ENCODE data around the gene NET1.

Gene NET1

GRCh38 chr10:5411941-5412276 is 448 bp upstream of the NET1 start:
- H3K36me3 ChIP-seq (ENCODE audit: control insufficient read depth, insufficient read depth, low read length): no peaks in the 10 kb centered on the region
- H4K5ac ChIP-seq (ENCODE audit: low read length): no peak overlapping the region
- no peak overlapping the region for H2AK5ac ChIP-seq (ENCODE audit: low read length)
- no peaks in the 10 kb centered on the region for H3K27me3 ChIP-seq (ENCODE audit: insufficient read depth, low read length, poor library complexity)
- no peak overlapping the region for H3K23ac ChIP-seq (ENCODE audit: low read length)
- H3K9ac ChIP-seq (ENCODE audit: low read length): peak overlapping the region; percentile 7
- H2BK5ac ChIP-seq (ENCODE audit: low read length): no peak overlapping the region
- peaks cover 6% of the 10 kb centered on the region for H3K4me1 ChIP-seq (ENCODE audit: control insufficient read depth, low read depth, low read length)
- H4K8ac ChIP-seq (ENCODE audit: low read depth, low read length): no peak overlapping the region
- no peak overlapping the region for H3K18ac ChIP-seq (ENCODE audit: low read length)
- H3K27ac ChIP-seq (ENCODE audit: low read depth, low read length): no peak overlapping the region
- H3K79me1 ChIP-seq (ENCODE audit: low read length): peaks cover 6% of the 10 kb centered on the region
- no peak overlapping the region for H2BK15ac ChIP-seq (replicated peaks; ENCODE audit: low read depth)
- H3K56ac ChIP-seq (ENCODE audit: low read length): peak overlapping the region; percentile 44
- peaks cover 35% of the 10 kb centered on the region for H3K79me2 ChIP-seq (ENCODE audit: control insufficient read depth, insufficient read depth, low read length)
- H2BK120ac ChIP-seq (ENCODE audit: low read depth, low read length): no peak overlapping the region
- H3K4me2 ChIP-seq (ENCODE audit: low read length): no peak overlapping the region
- no CpG with 5 or more reads among the region's 3 CpGs for WGBS (ENCODE audit: extremely low coverage, insufficient coverage, low lambda C conversion rate)
- no peak for DNase-seq
- H3K4me3 ChIP-seq (ENCODE audit: low read length): no peak overlapping the region
- H3K4ac ChIP-seq (ENCODE audit: low read depth, low read length): no peak overlapping the region

- Histone ChIP-seq H3K27ac (ENCODE audit: low read depth, low read length) (no peak overlapping the region), H3K79me1 (ENCODE audit: low read length) (peaks cover 6% of the 10 kb centered on the region), H3K23ac (ENCODE audit: low read length) (no peak overlapping the region), H3K79me2 (ENCODE audit: control insufficient read depth, insufficient read depth, low read length) (peaks cover 42% of the 10 kb centered on the region), H4K5ac (ENCODE audit: low read length) (no peak overlapping the region), H2BK5ac (ENCODE audit: low read length) (no peak overlapping the region), H2AK5ac (ENCODE audit: low read length) (no peak overlapping the region), H3K4me2 (ENCODE audit: low read length) (peak overlapping the region; percentile 82), H3K4me1 (ENCODE audit: control insufficient read depth, low read depth, low read length) (peaks cover 6% of the 10 kb centered on the region), H3K9ac (ENCODE audit: low read length) (peak overlapping the region; percentile 85), H3K36me3 (ENCODE audit: control insufficient read depth, insufficient read depth, low read length) (no peaks in the 10 kb centered on the region), H3K27me3 (ENCODE audit: insufficient read depth, low read length, poor library complexity) (no peaks in the 10 kb centered on the region), H3K4ac (ENCODE audit: low read depth, low read length) (peak overlapping the region; percentile 92), H3K18ac (ENCODE audit: low read length) (peak overlapping the region; percentile 94), H4K8ac (ENCODE audit: low read depth, low read length) (no peak overlapping the region), H2BK15ac (replicated peaks; ENCODE audit: low read depth) (no peak overlapping the region), H3K56ac (ENCODE audit: low read length) (peak overlapping the region; percentile 93), H3K4me3 (ENCODE audit: low read length) (peak overlapping the region; percentile 78), H2BK120ac (ENCODE audit: low read depth, low read length) (peak overlapping the region; percentile 64)
- 100% methylated on average over 1 of the region's 20 CpGs for WGBS (ENCODE audit: extremely low coverage, insufficient coverage, low lambda C conversion rate)
- DNase-seq: peak; percentile 57
Observed at GRCh38 chr10:5413012-5413938, 918 bp downstream of the NET1 start.

- H3K4ac ChIP-seq (ENCODE audit: low read depth, low read length): no peak overlapping the region
- no peak overlapping the region for H2BK120ac ChIP-seq (ENCODE audit: low read depth, low read length)
- no CpG with 5 or more reads among the region's 11 CpGs for WGBS (ENCODE audit: extremely low coverage, insufficient coverage, low lambda C conversion rate)
- H3K4me1 ChIP-seq (ENCODE audit: control insufficient read depth, low read depth, low read length): peaks cover 6% of the 10 kb centered on the region
- peak overlapping the region; percentile 6 for H3K56ac ChIP-seq (ENCODE audit: low read length)
- H3K27me3 ChIP-seq (ENCODE audit: insufficient read depth, low read length, poor library complexity): no peaks in the 10 kb centered on the region
- no peak overlapping the region for H2BK5ac ChIP-seq (ENCODE audit: low read length)
- peak overlapping the region; percentile 14 for H3K9ac ChIP-seq (ENCODE audit: low read length)
- no peak overlapping the region for H3K27ac ChIP-seq (ENCODE audit: low read depth, low read length)
- H3K23ac ChIP-seq (ENCODE audit: low read length): no peak overlapping the region
- no peak overlapping the region for H3K18ac ChIP-seq (ENCODE audit: low read length)
- H4K8ac ChIP-seq (ENCODE audit: low read depth, low read length): no peak overlapping the region
- peaks cover 52% of the 10 kb centered on the region for H3K79me2 ChIP-seq (ENCODE audit: control insufficient read depth, insufficient read depth, low read length)
- H2AK5ac ChIP-seq (ENCODE audit: low read length): no peak overlapping the region
- H3K79me1 ChIP-seq (ENCODE audit: low read length): peaks cover 6% of the 10 kb centered on the region
- H3K4me2 ChIP-seq (ENCODE audit: low read length): no peak overlapping the region
- no peak overlapping the region for H3K4me3 ChIP-seq (ENCODE audit: low read length)
- DNase-seq: peak; percentile 58
- no peak overlapping the region for H2BK15ac ChIP-seq (replicated peaks; ENCODE audit: low read depth)
- no peak overlapping the region for H4K5ac ChIP-seq (ENCODE audit: low read length)
- H3K36me3 ChIP-seq (ENCODE audit: control insufficient read depth, insufficient read depth, low read length): no peaks in the 10 kb centered on the region
Observed at GRCh38 chr10:5416981-5417380, 4.6 kb downstream of the NET1 start.

GRCh38 chr10:5418584-5418983 is 6.2 kb downstream of the NET1 start:
- no peaks in the 10 kb centered on the region for H3K27me3 ChIP-seq (ENCODE audit: insufficient read depth, low read length, poor library complexity)
- no peak overlapping the region for H3K4ac ChIP-seq (ENCODE audit: low read depth, low read length)
- no peak overlapping the region for H3K27ac ChIP-seq (ENCODE audit: low read depth, low read length)
- H3K56ac ChIP-seq (ENCODE audit: low read length): no peak overlapping the region
- no peak overlapping the region for H4K8ac ChIP-seq (ENCODE audit: low read depth, low read length)
- H3K4me3 ChIP-seq (ENCODE audit: low read length): no peak overlapping the region
- no peak overlapping the region for H3K23ac ChIP-seq (ENCODE audit: low read length)
- peaks cover 4% of the 10 kb centered on the region for H3K4me1 ChIP-seq (ENCODE audit: control insufficient read depth, low read depth, low read length)
- H2BK15ac ChIP-seq (replicated peaks; ENCODE audit: low read depth): no peak overlapping the region
- no peak overlapping the region for H2BK5ac ChIP-seq (ENCODE audit: low read length)
- peaks cover 50% of the 10 kb centered on the region for H3K79me2 ChIP-seq (ENCODE audit: control insufficient read depth, insufficient read depth, low read length)
- H3K4me2 ChIP-seq (ENCODE audit: low read length): no peak overlapping the region
- peaks cover 6% of the 10 kb centered on the region for H3K79me1 ChIP-seq (ENCODE audit: low read length)
- no peaks in the 10 kb centered on the region for H3K36me3 ChIP-seq (ENCODE audit: control insufficient read depth, insufficient read depth, low read length)
- no peak overlapping the region for H4K5ac ChIP-seq (ENCODE audit: low read length)
- no peak for DNase-seq
- no peak overlapping the region for H2AK5ac ChIP-seq (ENCODE audit: low read length)
- no peak overlapping the region for H3K18ac ChIP-seq (ENCODE audit: low read length)
- no peak overlapping the region for H3K9ac ChIP-seq (ENCODE audit: low read length)
- H2BK120ac ChIP-seq (ENCODE audit: low read depth, low read length): no peak overlapping the region

- peaks cover 5% of the 10 kb centered on the region for H3K79me1 ChIP-seq (ENCODE audit: low read length)
- no peaks in the 10 kb centered on the region for H3K27me3 ChIP-seq (ENCODE audit: insufficient read depth, low read length, poor library complexity)
- no CpG with 5 or more reads among the region's 3 CpGs for WGBS (ENCODE audit: extremely low coverage, insufficient coverage, low lambda C conversion rate)
- no peak overlapping the region for H2BK120ac ChIP-seq (ENCODE audit: low read depth, low read length)
- H2AK5ac ChIP-seq (ENCODE audit: low read length): no peak overlapping the region
- no peak overlapping the region for H3K4ac ChIP-seq (ENCODE audit: low read depth, low read length)
- no peak overlapping the region for H3K4me3 ChIP-seq (ENCODE audit: low read length)
- no peak overlapping the region for H3K27ac ChIP-seq (ENCODE audit: low read depth, low read length)
- H3K18ac ChIP-seq (ENCODE audit: low read length): no peak overlapping the region
- H3K79me2 ChIP-seq (ENCODE audit: control insufficient read depth, insufficient read depth, low read length): peaks cover 44% of the 10 kb centered on the region
- no peak for DNase-seq
- H3K9ac ChIP-seq (ENCODE audit: low read length): no peak overlapping the region
- peaks cover 2% of the 10 kb centered on the region for H3K4me1 ChIP-seq (ENCODE audit: control insufficient read depth, low read depth, low read length)
- H4K5ac ChIP-seq (ENCODE audit: low read length): no peak overlapping the region
- no peak overlapping the region for H2BK5ac ChIP-seq (ENCODE audit: low read length)
- no peak overlapping the region for H3K56ac ChIP-seq (ENCODE audit: low read length)
- no peak overlapping the region for H3K4me2 ChIP-seq (ENCODE audit: low read length)
- no peak overlapping the region for H2BK15ac ChIP-seq (replicated peaks; ENCODE audit: low read depth)
- H4K8ac ChIP-seq (ENCODE audit: low read depth, low read length): no peak overlapping the region
- no peaks in the 10 kb centered on the region for H3K36me3 ChIP-seq (ENCODE audit: control insufficient read depth, insufficient read depth, low read length)
- H3K23ac ChIP-seq (ENCODE audit: low read length): no peak overlapping the region
Observed at GRCh38 chr10:5419466-5420094, 7.2 kb downstream of the NET1 start.
